RWPE1 (cell line): ENCODE results near the gene CCDC24.
A peak's percentile ranks its signal among the peaks of the same experiment; 100 is the strongest.

ENCODE experiments used
- CTCF ChIA-PET: fragments of 350-600 bp; sonication (Branson Sonifier 250); formaldehyde crosslinking; extraction: SDS; loops from one replicate; lab custom pipeline; 2021; lab: Yijun Ruan, JAX
- POLR2A ChIA-PET: fragments of 400-600 bp; formaldehyde crosslinking; extraction: SDS; loops from one replicate; lab custom pipeline; 2020; ENCODE audit warnings: antibody characterized with exemption; ENCODE audit not compliant: low non-redundant PET; lab: Yijun Ruan, JAX
- DNase-seq: peaks from one replicate; pipeline ENCODE4 v3.0.0; 2012; ENCODE audit warnings: low spot score
- H3K27ac ChIP-seq: fragments of 450-650 bp; 2 replicates; pipeline ENCODE4 v1.5.1; 2017
- CTCF ChIP-seq: fragments of 450-650 bp; conservative IDR thresholded peaks from 2 replicates; pipeline ENCODE4 v1.5.1; 2017; ENCODE audit warnings: low read depth, mild to moderate bottlenecking

The CCDC24 gene

DNA sequence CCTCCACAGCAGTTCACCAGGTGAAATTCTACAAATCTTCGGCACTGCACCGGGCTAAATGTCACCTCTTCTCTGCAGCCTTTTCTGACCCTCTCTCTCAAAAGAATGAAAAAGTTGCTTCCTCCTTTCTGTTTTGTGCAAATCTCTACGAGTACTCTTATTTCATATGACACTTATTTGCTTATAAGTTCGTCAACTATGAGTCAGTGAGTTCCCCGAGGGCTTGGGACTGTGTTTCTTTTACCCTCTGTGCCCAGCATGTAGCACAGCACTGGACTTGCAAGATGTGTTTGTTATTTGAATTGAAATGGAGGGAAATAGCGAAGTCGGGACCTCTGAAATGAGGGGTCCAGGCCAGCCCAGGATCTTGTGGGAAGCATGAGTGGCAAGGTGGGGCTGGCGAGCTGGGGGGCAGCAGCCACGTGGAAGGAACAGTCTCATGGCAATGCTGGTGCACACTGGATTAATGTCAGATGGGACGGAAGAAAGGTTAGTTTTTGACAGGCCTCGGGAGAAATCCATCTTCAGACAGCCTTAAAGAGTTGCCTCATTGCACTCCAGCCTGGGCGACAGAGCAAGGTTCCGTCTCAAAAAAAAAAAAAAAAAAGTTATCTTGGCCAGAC is 33.6 kb downstream of the CCDC24 start:
- ChIA-PET POLR2A (no interaction called here), CTCF (interaction anchor here (1.3 kb wide), 1 partner anchor 12 kb away, joined by 6 read pairs; no protein-coding TSS in a partner anchor)
- TF ChIP-seq CTCF, result no peak

GRCh38 chr1:44025816-44026215 is 34.4 kb downstream of the CCDC24 start:
- POLR2A ChIA-PET, result no interaction called here
- no peak for DNase-seq
- no peak overlapping the region for H3K27ac ChIP-seq
- no peak for TF ChIP-seq CTCF
- CTCF ChIA-PET, result interaction anchor here (0.7 kb wide), 1 partner anchor 1208 kb away, joined by 3 read pairs; no protein-coding TSS in a partner anchor

More for the DNA sequence above, 33.6 kb downstream of the CCDC24 start:
- DNase-seq, result peak; percentile 36
- peak overlapping the region; percentile 10; the same call in 1 of the 2 replicates for H3K27ac ChIP-seq

DNA sequence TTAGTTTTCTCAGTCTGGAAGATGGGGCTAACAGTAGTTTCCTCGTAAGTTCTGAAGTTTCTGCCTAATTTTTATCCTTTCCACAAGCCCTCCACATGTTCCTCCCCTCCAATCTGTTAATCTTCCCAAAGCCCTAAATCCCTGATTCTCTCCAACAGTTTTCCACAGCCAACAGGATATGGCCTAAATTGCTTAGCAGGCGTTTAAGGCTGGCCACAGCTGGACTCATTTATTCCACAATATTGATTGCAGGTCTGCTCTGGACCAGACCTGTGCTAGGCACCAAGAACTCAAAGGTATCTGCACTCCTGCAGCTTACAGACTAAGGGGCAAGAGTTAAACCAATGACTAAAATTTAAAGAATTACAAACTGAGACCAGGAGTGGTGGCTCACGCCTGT is 35.9 kb downstream of the CCDC24 start:
- POLR2A ChIA-PET, result no interaction called here
- TF ChIP-seq CTCF, result no peak
- H3K27ac ChIP-seq, result no peak overlapping the region; the same call in 1 of the 2 replicates
- no peak for DNase-seq
- CTCF ChIA-PET, result interaction anchor here (1.0 to 1.4 kb wide), 2 partner anchors 21 to 22 kb away, joined by 3 to 4 read pairs; no protein-coding TSS in a partner anchor

- peak overlapping the region; percentile 96 for H3K27ac ChIP-seq
- DNase-seq, result no peak
- TF ChIP-seq CTCF, result no peak
- POLR2A ChIA-PET, result no interaction called here
- CTCF ChIA-PET, result interaction anchor here (0.6 to 1.0 kb wide), 3 partner anchors 23 to 95 kb away, joined by 3 read pairs; no protein-coding TSS in a partner anchor
Measured at GRCh38 chr1:44029260-44029910, 38.0 kb downstream of the CCDC24 start.

GRCh38 chr1:44029911-44030604 is 38.7 kb downstream of the CCDC24 start:
- peak overlapping the region; percentile 96 for H3K27ac ChIP-seq
- no peak for TF ChIP-seq CTCF
- peak; percentile 93 for DNase-seq
- ChIA-PET POLR2A (no interaction called here), CTCF (interaction anchor here (0.7 to 1.3 kb wide), 4 partner anchors 24 to 623 kb away, joined by 3 read pairs; no protein-coding TSS in a partner anchor)
